GM21717 (cell line): ENCODE data around the gene ZNF536.
"Not testable (repeated sequence)": the region's sequence is repeated elsewhere in the genome, so short reads cannot be mapped to it uniquely, and the experiment has no call there.

Source experiments
- ATAC-seq: cut with Tn5 transposase; IDR thresholded peaks from one replicate; pipeline ENCODE4 v1.9.1; 2021; ENCODE audit warnings: mild to moderate bottlenecking, moderate library complexity; ENCODE audit not compliant: unreplicated experiment

Gene ZNF536

DNA sequence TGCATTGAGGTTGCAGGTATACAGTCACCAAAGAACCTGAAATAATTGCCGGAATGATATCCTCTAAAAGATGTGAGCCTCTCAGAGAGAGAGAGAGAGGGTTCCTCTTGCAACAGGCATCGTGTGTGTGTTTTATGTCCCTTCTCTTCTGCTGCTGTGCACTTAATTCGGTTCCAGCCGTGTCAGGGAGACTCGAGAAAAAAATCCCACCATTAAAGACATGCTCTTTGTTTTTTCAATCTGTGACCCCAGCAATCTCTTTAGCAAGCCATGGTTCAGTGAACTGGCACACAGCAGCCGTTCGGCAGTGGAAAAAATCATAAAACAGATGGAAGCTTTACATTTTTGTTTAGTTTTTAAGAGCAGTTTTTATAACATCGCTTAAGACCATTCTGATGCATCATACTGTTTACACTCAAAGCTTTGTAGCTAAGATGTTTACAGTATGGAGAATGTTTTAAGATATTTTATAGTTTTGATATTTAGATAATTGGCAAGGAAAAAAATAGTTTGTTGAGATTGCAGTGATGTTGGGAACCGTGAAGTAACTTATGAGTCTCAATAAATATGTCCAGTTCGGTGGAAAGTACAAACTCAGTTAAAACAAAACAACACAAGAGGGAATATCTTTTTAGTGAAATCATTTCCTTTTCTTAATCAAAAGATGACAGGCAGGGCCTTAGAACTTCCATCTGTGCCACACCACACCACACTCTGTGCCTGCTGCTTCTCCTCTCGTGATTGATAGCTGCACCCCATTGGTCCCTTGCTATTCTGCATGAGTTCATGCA, 31.2 kb upstream of the ZNF536 start:
- ATAC-seq, result no peak

DNA sequence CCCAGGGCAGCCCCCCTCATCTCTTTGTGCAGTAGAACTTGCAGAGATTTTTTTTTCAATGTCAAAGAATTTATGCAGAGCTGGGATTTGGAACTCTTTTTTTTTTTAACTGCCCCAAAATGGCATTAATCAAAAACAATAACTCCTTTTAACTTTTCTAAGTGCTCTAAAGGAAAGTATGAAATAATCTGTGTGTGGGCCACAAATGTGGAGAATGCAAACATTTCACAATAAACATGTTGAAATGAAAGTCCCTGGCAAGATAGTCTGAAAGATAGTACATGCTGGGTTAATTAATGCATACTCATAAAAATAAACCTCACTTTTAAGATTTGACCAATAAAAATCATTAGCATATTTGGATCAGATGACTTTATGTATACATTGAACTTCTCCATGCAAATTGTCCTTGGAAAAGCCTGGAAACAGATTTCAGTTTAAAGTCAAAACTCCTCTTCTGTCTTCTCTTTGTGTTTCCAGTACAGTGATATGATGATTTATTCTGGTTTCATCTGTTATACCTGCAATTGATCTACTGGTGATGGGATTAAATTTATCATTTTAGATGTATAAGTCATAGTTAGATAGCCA, 30.5 kb upstream of the ZNF536 start:
- no peak for ATAC-seq

DNA sequence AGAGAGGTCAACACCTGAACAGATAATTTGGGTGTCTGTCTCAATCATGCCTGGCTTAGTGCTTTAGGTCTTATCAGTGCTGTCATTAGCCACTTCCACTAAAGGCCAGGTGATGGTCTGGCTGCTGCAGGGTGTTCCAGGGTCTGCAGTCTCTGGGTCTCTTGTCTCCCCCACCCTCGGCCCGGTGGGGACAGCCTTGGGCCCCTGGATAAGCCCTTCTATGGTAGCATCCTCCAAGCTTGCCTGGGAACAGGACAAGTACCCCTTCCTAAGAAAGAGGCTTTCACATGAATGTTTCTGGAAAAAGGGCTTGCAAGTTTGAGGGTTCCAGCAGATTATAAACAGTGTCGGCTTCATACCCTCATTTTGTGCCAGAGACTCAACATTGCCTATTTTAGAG, 29.3 kb upstream of the ZNF536 start:
- ATAC-seq, result no peak

DNA sequence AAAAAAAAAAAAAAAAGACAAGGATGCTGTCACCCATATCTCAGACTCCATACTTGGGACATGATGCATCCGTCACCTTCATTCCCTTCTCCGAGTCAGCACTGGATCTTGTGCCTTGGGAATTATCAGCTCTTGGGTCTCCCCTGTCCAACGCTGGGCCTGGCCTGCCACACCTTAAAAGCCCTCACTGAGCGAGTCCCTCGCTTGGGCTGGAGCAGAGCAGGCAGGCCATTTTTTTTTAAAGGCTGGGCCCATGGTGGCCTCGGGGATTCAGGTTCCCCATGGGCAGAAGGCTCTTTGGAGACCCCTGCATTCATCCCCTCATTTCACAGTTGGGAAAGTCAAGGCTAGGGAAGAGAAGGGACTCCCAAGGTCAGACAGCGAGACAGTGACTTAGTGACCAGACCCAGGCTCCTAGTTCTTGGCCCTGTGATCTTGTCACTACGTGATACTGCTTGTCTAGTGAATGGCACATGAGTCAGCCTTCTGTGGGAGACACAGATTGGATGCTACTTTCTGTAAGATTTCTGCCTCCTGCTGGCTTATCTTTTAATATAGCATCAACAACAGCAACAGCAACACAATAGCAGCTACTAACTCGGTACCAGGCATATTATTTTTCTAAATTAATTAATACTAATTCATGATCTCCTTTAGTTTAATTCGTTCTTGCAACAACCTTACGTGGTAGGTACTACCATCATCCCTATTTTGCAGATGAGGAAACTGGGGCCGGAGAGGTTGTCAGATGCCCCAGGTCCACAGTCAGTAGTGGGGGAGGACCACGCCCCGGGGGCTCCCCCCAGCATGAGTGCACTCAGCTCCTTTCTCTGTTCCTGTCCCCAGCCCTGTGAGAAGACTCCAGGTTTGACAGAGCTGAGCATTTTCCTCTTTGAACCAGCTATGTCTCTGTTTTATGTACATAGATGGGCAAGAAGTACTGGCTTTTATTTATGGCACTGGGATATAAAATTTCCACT, 27.4 kb upstream of the ZNF536 start:
- ATAC-seq, result no peak

DNA sequence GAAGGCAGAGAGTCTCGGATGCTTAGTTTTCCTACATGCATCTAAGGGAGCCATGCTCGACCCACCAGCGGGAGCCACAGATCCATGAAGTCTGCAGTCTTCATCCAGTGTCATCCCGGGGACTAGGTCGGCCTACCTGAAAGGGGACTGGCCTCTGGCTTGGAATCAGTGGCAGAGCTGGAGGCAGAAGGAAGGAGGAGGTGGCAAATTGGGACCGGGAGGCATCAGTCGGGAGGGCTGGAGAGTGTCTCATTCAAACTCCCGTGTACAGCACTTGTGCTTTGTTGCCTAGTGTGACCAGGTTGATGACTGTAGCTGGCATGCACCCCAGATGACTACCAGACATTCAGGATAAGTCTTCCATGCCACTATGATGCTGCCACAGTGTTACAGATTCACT, 26.5 kb upstream of the ZNF536 start:
- no peak for ATAC-seq

DNA sequence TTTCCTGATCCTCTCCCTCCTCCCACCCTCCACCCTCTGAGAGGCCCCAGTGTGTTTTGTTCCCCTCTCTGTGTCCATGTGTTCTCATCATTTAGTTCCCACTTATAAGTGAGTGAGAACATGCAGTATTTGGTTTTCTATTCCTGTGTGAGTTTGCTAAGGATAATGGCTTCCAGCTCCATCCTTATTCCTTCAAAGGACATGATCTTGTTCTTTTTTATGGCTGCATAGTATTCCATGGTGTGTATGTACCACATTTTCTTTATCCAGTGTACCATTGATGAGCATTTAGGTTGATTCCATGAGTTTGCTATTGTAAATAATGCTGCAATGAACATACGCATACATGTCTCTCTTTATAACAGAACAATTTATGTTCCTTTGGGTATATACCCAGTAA, 25.7 kb upstream of the ZNF536 start:
- not testable (repeated sequence) for ATAC-seq

DNA sequence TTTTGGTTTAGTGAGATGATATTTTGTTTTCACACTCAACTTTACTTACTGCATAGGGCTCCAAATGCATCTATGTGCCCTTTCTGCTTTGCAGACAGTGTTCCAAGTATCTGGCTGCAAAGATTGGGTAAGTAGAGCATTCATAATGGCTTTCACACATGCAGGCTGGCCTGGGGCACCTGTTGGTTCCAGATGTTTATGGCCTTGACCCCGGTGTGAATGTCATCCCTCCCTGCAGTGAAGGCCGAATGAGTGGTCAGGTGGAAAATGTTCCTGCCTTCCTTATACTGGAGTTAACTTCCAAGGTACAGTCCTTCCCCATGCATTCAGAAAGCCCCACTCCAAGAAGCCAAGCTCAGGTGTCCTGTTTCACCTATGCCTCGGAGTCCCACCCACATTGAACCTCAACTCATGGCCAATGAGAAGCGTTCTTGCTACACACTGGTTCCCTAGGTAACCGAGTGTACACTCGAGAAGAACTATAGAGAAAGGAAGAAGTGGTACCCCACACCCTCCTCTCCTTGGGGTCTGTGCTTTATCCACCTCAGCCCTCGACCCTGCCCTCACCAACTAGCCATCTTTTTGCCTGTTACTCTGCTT, 23.0 kb upstream of the ZNF536 start:
- ATAC-seq, result no peak

DNA sequence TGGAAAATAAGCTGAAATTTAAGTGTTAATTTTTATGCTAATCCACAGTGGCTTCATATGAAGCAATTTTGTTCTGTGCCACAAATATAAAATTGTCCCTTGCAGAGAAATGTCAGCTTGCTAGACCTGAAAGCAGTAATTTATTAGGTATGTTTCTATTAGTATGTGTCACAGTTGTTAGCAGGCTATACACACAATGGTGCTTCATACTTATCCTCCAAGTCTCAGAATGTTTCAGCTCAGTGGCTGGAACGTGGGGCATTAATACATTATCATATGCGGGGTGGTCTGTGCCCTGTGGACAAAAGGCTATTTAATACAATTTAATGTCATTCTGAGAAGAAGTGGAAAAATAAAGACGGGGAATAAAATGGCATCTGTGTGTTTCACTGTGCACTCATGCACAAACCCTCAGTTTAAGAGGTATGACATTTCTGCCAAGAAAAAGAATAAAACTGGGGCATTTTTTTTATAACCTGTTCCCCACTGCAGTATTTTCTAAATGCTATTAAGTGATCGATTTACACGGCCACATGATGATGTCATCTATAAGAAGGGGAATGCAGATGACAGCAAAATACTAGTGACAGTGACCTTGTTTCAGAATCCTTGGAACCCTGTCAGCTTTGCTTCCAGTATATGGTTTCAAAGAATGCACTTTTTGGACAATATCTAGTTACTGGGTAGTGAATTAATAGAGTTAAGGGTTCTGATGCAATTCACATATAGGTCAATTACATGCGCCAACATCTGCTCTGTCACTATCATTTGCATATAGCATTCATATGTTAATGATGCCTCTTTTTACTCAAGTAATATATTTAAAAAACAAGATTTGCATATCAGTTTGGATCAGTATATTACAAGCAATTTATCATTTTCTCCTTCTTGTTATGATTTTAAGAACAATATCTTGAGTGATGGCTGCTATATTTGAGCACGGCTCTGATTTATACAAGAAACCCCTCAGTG, 21.2 kb upstream of the ZNF536 start:
- no peak for ATAC-seq

DNA sequence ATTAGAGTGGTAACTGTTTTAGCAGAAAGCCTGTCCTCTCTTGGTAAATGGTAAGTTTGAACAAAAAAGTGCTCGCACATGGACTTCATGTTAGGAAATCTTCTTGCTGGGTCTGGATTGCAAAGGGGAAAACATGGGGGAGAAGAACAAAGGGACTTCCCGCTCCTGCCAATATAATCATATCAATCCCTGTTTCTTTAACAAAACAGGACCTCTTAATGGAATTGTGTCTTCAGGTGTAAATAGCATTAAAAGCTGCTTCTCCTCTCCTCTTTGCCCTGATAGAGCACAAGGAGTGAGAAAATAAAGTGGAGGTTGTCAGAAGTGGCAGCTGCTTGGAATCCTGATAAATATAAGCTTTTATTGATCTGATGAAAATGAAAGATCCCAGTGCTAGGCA, 20.4 kb upstream of the ZNF536 start:
- no peak for ATAC-seq

DNA sequence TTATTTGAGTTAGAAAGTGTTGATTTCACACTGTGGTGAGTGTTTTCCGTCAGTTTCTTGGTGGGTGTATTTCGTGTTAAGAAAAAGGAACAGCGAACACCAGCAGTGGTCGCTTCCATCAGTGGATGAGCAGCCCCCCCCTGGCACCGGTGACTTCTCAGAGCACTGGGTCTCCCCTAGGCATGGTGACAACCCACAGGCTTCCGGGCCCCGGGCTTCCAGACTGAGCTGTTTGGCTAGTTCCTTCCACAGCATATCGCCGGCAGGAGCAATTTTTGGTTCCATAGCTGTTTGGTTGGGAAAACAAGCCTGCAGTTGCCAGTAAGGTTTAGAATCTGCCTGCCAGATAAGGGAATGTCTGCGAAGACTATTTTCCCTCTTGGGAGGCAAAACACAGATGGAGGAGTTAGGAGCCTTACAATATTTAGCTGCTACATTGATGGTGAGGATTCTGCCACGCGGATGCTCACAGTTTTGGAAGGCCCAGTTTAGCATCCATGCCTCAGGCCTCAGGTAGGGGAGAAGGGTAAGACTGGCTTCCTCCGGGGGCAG, 18.7 kb upstream of the ZNF536 start:
- no peak for ATAC-seq

DNA sequence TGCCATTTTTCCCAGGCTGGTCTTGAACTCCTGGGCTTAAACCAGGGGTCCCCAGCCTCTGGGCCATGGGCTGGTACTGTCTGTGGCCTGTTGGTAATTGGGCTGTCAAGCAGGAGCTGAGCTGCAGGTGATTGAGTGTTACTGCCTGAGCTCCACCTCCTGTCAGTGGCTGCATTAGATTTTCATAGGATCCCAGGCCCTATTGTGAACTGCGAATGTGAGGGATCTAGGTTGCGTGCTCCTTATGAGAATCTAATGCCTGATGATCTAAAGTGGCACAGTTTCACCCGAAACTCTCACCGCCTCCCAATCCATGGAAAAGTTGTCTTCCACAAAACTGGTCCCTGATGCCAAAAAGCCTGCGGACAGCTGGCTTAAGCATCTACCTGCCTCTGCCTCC, 16.6 kb upstream of the ZNF536 start:
- no peak for ATAC-seq

DNA sequence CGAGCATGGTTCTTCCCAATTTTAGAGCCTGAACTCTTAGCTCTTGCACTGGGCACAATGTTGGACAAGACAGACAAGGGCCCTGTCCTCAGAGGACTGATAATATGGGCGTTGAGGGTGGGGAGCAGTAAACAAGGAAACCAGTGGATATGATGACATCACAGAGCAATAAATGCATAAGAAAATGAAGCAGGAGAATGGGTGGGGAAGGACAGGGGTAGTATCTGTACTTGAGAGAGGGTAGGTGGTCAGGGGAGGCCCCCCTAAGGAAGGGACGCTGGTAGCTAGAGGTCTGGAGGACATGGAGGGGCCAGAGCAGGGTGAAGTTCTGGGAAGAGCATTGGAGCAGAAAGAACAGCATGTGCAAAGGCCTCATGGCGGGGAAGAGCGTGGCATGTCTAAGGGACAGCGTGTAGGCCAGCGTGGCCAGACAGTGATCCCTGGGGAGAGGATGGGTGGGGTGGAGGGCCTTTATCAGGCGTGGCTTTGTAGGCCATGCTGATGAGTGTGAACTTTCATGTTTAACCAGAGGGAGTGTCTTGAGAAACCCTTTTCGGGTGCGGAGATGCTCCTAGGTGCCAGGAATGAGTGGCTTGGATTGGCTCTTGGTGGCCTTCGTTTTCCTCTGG, 15.1 kb upstream of the ZNF536 start:
- ATAC-seq, result no peak

DNA sequence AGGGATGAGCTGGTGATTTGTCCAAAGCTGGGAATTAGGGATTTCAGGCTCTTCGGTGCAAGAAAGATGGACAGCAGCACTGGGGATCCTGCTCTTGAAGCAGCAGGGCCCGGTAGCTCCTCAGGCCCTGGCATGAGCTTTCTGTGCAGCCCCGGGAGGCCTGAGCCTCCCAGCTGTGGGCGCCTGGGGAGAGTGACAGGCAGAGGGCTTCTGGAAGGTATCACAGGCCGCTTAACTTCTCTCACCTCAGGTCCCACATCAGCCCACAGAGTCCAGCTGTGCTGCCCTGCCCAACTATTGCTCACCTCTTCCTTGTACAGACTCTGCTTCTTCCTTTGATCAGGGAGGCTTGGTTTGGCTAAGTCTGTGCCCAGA, 14.6 kb upstream of the ZNF536 start:
- no peak for ATAC-seq

DNA sequence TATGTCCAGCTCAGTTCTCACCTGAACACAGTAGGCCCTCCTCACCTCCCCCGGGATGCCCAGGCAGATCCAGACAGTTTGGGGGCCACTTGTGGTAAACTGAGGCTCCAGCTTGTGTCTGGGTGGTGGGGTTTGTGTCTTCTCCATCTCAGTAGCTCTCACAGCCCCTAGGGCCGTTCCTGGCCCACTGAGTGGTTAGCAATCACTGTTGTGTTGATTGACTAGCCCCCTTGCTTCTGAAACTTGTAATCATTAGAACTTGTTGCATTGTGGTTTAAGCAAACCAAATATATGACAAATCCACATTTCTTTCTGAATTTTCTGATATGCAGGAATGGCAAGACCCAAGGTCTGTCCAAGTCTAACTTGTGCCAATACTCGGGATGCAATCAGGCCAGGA, 13.9 kb upstream of the ZNF536 start:
- ATAC-seq, result no peak

DNA sequence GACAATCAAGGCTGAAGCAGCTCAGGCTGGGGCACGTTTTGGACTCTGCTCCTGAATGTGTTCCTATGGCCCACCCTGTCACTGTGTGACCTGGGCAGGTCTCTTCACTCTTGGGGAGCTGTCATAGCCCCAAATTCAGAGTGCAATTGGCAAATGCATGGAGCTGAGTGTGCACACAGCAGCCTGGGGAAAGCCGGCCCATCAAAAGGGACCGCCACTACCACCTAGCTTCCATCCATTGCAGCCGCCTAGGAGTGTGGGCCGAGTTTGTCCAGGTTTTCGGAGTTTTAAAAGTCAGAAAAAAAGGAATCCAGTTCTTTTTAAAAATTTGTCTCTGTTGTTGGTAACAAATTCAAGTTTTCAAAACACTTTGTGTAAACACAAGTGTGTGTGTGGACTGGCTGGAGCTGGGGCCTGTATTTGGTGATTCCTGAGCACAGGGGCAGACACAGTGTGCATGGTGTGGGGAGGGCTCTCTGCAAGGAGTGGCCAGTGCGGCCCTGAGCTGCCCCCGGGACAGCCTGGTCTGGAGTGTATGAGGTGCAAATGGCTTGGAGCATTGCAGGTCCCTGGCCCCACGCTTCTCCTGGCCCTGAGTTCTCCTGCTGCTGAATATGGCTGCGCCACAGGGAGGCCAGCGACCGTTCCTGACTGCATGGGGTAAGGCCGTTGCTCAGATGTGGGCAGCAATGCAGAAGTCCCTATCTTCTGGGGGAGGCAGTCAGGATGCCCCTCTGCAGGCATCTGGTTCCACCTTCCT, 13.2 kb upstream of the ZNF536 start:
- no peak for ATAC-seq

DNA sequence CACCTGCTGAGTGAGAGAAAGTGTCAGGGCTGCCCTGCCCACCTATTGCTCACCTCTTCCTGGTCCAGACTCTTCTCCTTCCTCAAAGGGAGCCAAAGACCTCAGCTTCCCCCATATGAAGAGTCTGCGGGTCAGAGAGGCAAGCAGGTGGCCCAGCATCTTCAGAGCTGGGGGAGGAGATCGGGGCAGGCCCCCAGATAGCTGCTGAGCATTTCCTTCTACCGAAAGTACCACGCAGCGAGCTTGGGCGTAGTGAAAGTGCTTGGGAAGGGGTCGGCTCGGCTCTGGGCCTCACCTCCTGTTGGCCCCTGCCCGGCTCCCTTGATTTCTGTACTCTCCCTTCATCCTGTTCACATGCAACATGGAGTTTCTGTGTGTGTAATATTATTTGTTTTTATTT, 12.2 kb upstream of the ZNF536 start:
- no peak for ATAC-seq

DNA sequence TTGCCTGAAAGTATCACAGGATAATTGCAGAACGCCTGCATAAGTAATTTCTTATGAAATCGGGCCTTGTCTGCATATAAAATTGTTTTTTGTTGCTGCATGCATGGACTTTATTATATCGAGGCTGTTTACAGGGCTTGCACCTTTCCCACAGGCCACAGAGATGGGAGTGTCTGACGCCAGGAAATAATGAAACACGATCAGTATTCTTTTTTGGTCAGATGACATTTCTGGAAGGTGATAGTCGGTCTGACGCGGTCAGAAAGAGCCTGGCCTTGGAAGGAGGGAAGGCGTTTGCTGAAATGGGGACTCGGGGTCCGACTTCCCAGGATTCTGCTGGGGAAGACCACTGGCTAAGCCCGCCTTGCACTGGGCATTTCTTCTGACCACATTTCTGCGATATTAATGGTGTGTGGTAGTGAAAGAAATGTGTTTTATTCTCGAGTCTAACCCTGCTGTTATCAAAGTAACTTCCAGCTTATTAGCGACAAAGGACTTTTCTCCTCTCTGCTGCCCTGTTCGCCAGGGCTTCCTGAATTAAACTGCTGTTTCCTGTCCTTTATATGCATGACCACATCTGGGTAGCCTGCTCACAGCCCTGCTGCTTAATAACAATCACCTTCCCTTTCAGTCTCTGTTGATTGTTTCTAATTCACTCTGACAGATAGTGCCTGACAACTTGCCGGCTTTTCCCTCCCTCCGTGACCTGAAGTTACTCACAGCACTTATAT, 11.6 kb upstream of the ZNF536 start:
- ATAC-seq, result no peak

DNA sequence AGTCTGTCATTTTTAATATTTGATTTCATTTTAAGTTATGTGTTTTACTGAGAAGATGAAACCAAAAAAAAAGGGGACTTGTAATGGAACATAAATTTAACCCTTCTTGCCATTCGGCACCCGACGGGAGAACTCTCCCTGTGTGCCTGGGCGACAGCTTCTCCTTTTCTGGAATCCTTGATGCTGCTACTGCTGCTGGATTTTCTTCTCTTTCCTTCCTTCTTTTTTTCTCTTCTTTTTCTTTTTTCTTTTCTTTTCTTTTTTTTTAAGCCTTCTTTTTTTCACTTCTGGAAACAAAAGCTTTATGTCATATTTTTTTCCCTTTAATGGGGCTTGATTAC, 11.1 kb upstream of the ZNF536 start:
- ATAC-seq, result no peak
